Hepatocyte (in vitro differentiated cells): Measurements from ENCODE around the gene ACAN. TPM values are rescaled to one million over a fixed set of nuclear protein-coding genes. Genes with fewer than 3 reads are reported as not detected.

Experiments used
- DNase-seq: peaks from one replicate; pipeline ENCODE4 v3.0.0-alpha.2; 2016; ENCODE audit warnings: low spot score
- H2AFZ ChIP-seq: fragments of 200-600 bp; sonication (generic); 2 replicates; pipeline ENCODE4 v1.6.0; 2016; ENCODE audit warnings: antibody characterized with exemption, mild to moderate bottlenecking
- H3K27ac ChIP-seq: fragments of 200-600 bp; sonication (generic); 2 replicates; pipeline ENCODE4 v1.5.1; 2016; ENCODE audit warnings: mild to moderate bottlenecking
- H3K27me3 ChIP-seq: fragments of 200-600 bp; sonication (generic); 2 replicates; pipeline ENCODE4 v1.6.1; 2016
- H3K36me3 ChIP-seq: fragments of 200-600 bp; sonication (generic); replicated peaks from 2 replicates; pipeline ENCODE4 v1.5.1; 2016; ENCODE audit warnings: low read depth; ENCODE audit not compliant: insufficient read depth
- H3K4me1 ChIP-seq: fragments of 200-600 bp; sonication (generic); 2 replicates; pipeline ENCODE4 v1.5.1; 2016; ENCODE audit warnings: mild to moderate bottlenecking, moderate library complexity; ENCODE audit not compliant: insufficient read depth
- H3K4me2 ChIP-seq: fragments of 200-600 bp; sonication (generic); 2 replicates; pipeline ENCODE4 v1.6.0; 2016
- H3K4me3 ChIP-seq: fragments of 200-600 bp; sonication (generic); 2 replicates; pipeline ENCODE4 v1.5.1; 2016; ENCODE audit warnings: mild to moderate bottlenecking
- H3K79me2 ChIP-seq: fragments of 200-600 bp; sonication (generic); 2 replicates; pipeline ENCODE4 v1.6.0; 2017; ENCODE audit warnings: mild to moderate bottlenecking
- H3K9me2 ChIP-seq: fragments of 200-600 bp; sonication (generic); replicated peaks from 2 replicates; pipeline ENCODE4 v1.6.0; 2017; ENCODE audit warnings: mild to moderate bottlenecking; ENCODE audit not compliant: insufficient read depth
- H3K9me3 ChIP-seq: fragments of 200-600 bp; sonication (generic); 2 replicates; pipeline ENCODE4 v1.5.1; 2016; ENCODE audit warnings: low read depth, mild to moderate bottlenecking
- H4K20me1 ChIP-seq: fragments of 200-600 bp; sonication (generic); 2 replicates; pipeline ENCODE4 v1.6.0; 2016; ENCODE audit warnings: mild to moderate bottlenecking; ENCODE audit not compliant: insufficient read depth, poor library complexity, severe bottlenecking
- EZH2 ChIP-seq: fragments of 200-600 bp; sonication (generic); IDR thresholded peaks from 2 replicates; pipeline ENCODE4 v1.6.1; 2016; ENCODE audit warnings: antibody characterized with exemption, mild to moderate bottlenecking, borderline replicate concordance
- EZH2phosphoT487 ChIP-seq: fragments of 200-600 bp; sonication (generic); IDR thresholded peaks from one replicate; pipeline ENCODE4 v1.6.1; 2018; ENCODE audit warnings: antibody characterized with exemption, mild to moderate bottlenecking, low read depth, moderate library complexity; ENCODE audit not compliant: unreplicated experiment, severe bottlenecking
- WGBS: methylation state at CpG from one replicate; pipeline ENCODE4 v1.1.6; 2016; ENCODE audit warnings: low lambda C conversion rate; ENCODE audit errors: missing lambda C conversion rate; 5-methylcytosine and 5-hydroxymethylcytosine counted together
- polyA plus RNA-seq: library from polyadenylated mRNA; unstranded; fragments of >200 nt; fragmentation: Nextera tagmentation; extraction: Ambion mirVana; gene quantifications from 2 replicates; pipeline ENCODE4 v1.2.1, GENCODE V29; 2016
- total RNA-seq: library from RNA; depleted of rRNA; stranded (reverse); fragments of >200 nt; gene quantifications from 2 replicates; pipeline ENCODE4 v1.2.3, GENCODE V29; 2014
- TF ChIP-seq, protein P1 (sequence below): fragments of 200-600 bp; sonication (generic); IDR thresholded peaks from 2 replicates; pipeline ENCODE4 v1.5.1; 2016; ENCODE audit warnings: antibody characterized with exemption, mild to moderate bottlenecking; ENCODE audit not compliant: poor library complexity

The ACAN gene
- total and polyA plus RNA-seq, 2 experiments from 2014 or later = 0.20 to 0.34 TPM

DNA sequence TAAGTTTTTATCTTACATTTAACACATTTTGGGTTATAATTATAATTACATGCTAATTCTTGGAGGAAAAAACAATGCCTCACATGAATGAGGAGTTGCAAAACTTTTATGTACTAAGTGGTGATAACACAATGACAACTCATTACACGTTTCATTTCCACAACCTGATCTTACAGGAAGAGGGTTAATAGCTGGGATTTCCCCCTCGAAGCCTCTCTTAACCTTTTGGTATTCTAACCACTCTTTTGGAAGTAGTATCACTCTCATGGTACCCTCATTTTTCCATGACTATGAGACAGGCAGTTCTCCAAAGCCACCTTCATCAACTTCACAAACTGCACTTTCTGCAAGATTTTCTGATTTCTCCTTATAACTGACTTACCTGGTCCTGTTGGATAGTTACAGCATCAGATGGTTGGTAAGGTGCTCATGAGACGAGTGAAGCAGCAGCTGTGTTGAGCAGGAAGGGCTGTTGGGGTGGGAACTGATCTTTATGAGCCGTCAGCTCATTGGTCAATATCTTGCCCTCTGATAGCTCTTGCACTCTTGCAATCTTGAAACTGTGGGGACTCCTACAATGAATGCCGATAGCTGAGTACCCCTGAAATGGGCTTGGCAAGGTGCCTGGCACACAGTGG lies 41.6 kb downstream of the ACAN start:
- no peak for DNase-seq
- WGBS = 69% methylated on average over 5 of the region's 5 CpGs
- Histone ChIP-seq H4K20me1 (no peaks in the 10 kb centered on the region), H3K4me3 (no peak overlapping the region), H3K27ac (no peak overlapping the region), H3K4me2 (no peak overlapping the region), H3K4me1 (no peaks in the 10 kb centered on the region), H3K79me2 (no peaks in the 10 kb centered on the region), H3K36me3 (no peaks in the 10 kb centered on the region), H3K27me3 (peaks cover 5% of the 10 kb centered on the region), H2AFZ (no peak overlapping the region), H3K9me3 (no peaks in the 10 kb centered on the region), H3K9me2 (no peaks in the 10 kb centered on the region)
- no peak for TF ChIP-seq EZH2
- TF ChIP-seq EZH2phosphoT487 = no peak
- TF ChIP-seq, protein P1, sequence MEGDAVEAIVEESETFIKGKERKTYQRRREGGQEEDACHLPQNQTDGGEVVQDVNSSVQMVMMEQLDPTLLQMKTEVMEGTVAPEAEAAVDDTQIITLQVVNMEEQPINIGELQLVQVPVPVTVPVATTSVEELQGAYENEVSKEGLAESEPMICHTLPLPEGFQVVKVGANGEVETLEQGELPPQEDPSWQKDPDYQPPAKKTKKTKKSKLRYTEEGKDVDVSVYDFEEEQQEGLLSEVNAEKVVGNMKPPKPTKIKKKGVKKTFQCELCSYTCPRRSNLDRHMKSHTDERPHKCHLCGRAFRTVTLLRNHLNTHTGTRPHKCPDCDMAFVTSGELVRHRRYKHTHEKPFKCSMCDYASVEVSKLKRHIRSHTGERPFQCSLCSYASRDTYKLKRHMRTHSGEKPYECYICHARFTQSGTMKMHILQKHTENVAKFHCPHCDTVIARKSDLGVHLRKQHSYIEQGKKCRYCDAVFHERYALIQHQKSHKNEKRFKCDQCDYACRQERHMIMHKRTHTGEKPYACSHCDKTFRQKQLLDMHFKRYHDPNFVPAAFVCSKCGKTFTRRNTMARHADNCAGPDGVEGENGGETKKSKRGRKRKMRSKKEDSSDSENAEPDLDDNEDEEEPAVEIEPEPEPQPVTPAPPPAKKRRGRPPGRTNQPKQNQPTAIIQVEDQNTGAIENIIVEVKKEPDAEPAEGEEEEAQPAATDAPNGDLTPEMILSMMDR = no peak

DNA sequence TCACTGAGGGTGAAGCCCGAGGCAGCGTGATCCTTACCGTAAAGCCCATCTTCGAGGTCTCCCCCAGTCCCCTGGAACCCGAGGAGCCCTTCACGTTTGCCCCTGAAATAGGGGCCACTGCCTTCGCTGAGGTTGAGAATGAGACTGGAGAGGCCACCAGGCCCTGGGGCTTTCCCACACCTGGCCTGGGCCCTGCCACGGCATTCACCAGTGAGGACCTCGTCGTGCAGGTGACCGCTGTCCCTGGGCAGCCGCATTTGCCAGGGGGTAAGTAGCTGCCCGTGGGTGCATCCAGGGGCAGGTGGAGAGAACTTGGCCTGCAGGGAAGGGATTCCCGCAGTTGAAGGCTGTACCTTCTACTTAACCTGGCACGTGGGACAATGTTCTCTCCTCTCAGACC lies 42.4 kb downstream of the ACAN start:
- H4K20me1 ChIP-seq = no peaks in the 10 kb centered on the region

DNA sequence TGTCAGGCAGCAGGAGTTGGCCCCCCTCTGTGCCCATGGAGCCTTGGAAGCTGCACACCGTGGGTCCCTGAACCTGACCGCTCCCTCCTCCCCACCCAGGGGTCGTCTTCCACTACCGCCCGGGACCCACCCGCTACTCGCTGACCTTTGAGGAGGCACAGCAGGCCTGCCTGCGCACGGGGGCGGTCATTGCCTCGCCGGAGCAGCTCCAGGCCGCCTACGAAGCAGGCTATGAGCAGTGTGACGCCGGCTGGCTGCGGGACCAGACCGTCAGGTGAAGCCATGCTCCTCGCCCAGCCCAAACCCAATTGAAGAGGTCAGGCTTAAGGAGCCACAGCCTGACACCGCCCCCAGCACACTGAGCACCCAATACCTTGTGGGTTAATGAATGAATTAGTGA lies 43.9 kb downstream of the ACAN start:
- H3K9me3 ChIP-seq = no peaks in the 10 kb centered on the region
- 90% methylated on average over 20 of the region's 20 CpGs for WGBS
- no peaks in the 10 kb centered on the region for H3K9me2 ChIP-seq
- no peak overlapping the region for H3K27ac ChIP-seq
- H3K36me3 ChIP-seq = no peaks in the 10 kb centered on the region
- no peak for DNase-seq
- H3K4me2 ChIP-seq = no peak overlapping the region
- no peaks in the 10 kb centered on the region for H4K20me1 ChIP-seq
- H3K79me2 ChIP-seq = no peaks in the 10 kb centered on the region
- peaks cover 5% of the 10 kb centered on the region for H3K27me3 ChIP-seq
- TF ChIP-seq, protein P1 = no peak
- no peak for TF ChIP-seq EZH2
- TF ChIP-seq EZH2phosphoT487 = no peak
- no peak overlapping the region for H2AFZ ChIP-seq
- no peaks in the 10 kb centered on the region for H3K4me1 ChIP-seq
- H3K4me3 ChIP-seq = no peak overlapping the region

More for the DNA sequence above, 42.4 kb downstream of the ACAN start:
- H3K27ac ChIP-seq = no peak overlapping the region
- no peaks in the 10 kb centered on the region for H3K36me3 ChIP-seq
- H3K9me2 ChIP-seq = no peaks in the 10 kb centered on the region
- H3K9me3 ChIP-seq = no peaks in the 10 kb centered on the region
- H3K4me2 ChIP-seq = no peak overlapping the region
- no peak for DNase-seq
- H3K27me3 ChIP-seq = peaks cover 5% of the 10 kb centered on the region
- H3K79me2 ChIP-seq = no peaks in the 10 kb centered on the region
- TF ChIP-seq, protein P1 = no peak
- WGBS = 90% methylated on average over 15 of the region's 15 CpGs
- H3K4me3 ChIP-seq = no peak overlapping the region
- no peaks in the 10 kb centered on the region for H3K4me1 ChIP-seq
- H2AFZ ChIP-seq = no peak overlapping the region
